Measurements from ENCODE around the gene NOD1. TPM values are rescaled to one million over a fixed set of nuclear protein-coding genes. Genes with fewer than 3 reads are reported as not detected.

The NOD1 gene
- total and polyA plus RNA-seq, 4 experiments from 2014 or later, result 5.3 to 21.3 (median 14.0) TPM

- intact Hi-C loops (cut with micrococcal nuclease), result loop anchor here (1.0 to 5.0 kb wide), 6 partner anchors 25 to 477 kb away; partner anchors contain the start of genes FKBP14 and NOD1
- peaks cover 26 to 32% (median 30%) of the 10 kb centered on the region in 4 donors for H3K4me1 Mint-ChIP-seq
- no peaks in the 10 kb centered on the region for H3K27me3 Mint-ChIP-seq
- no peaks in the 10 kb centered on the region for H3K9me3 Mint-ChIP-seq
- H3K4me3 ChIP-seq (ENCODE audit: low read length in 2 of 2), result peak overlapping the region; percentile 96 to 97
- ChIA-PET POLR2A (ENCODE audit: partially characterized antibody) (interaction anchor here (0.6 to 3.6 kb wide), 3 partner anchors 25 to 127 kb away, joined by 3 to 21 read pairs (median 3); partner anchors contain the start of gene NOD1), CTCF (ENCODE audit: partially characterized antibody) (no interaction called here)
- H3K27ac Mint-ChIP-seq, result peak overlapping the region; percentile 33 to 94 (median 74)
- no peaks in the 10 kb centered on the region for H3K27me3 ChIP-seq (ENCODE audit: insufficient read depth, low read length)
- no peaks in the 10 kb centered on the region for H3K9me3 ChIP-seq (ENCODE audit: control insufficient read depth in 1 of 2, low read length in 2 of 2)
- peak overlapping the region; percentile 72 for H3K27ac ChIP-seq (ENCODE audit: low read depth, low read length)
- peaks cover 26% of the 10 kb centered on the region for H3K4me1 ChIP-seq (ENCODE audit: insufficient read depth, low read length)
- peak overlapping the region; percentile 90 to 96 (median 94) for H3K4me3 Mint-ChIP-seq
- H3K36me3 ChIP-seq (ENCODE audit: insufficient read depth, low read length), result no peaks in the 10 kb centered on the region
- H3K36me3 Mint-ChIP-seq, result peaks cover 9 to 19% of the 10 kb centered on the region in 2 donors
- no peak for DNase-seq
These were observed 25.0 kb upstream of the NOD1 start for GRCh38 chr7:30503274-30504212.

GRCh38 chr7:30502470-30503251, 24.1 kb upstream of the NOD1 start:
- no peak overlapping the region for H3K27ac ChIP-seq (ENCODE audit: low read depth, low read length)
- CTCF ChIA-PET (ENCODE audit: partially characterized antibody), result no interaction called here
- no peak for DNase-seq
- no peaks in the 10 kb centered on the region for H3K27me3 ChIP-seq (ENCODE audit: insufficient read depth, low read length)
- no peaks in the 10 kb centered on the region for H3K9me3 Mint-ChIP-seq
- peaks cover 9 to 21% of the 10 kb centered on the region in 2 donors for H3K36me3 Mint-ChIP-seq
- POLR2A ChIA-PET (ENCODE audit: partially characterized antibody), result interaction anchor here (3.6 kb wide), 1 partner anchor 24 kb away, joined by 21 read pairs; the partner anchor contains the start of gene NOD1
- H3K9me3 ChIP-seq (ENCODE audit: control insufficient read depth in 1 of 2, low read length in 2 of 2), result no peaks in the 10 kb centered on the region
- H3K4me3 Mint-ChIP-seq, result peak overlapping the region in 7 of 8 donors; percentile 0 to 94 (median 3)
- intact Hi-C loops (cut with micrococcal nuclease), result loop anchor here (5.0 kb wide), 1 partner anchor 365 kb away; no protein-coding TSS in a partner anchor
- H3K4me1 ChIP-seq (ENCODE audit: insufficient read depth, low read length), result peaks cover 26% of the 10 kb centered on the region
- no peaks in the 10 kb centered on the region for H3K27me3 Mint-ChIP-seq
- H3K27ac Mint-ChIP-seq, result peak overlapping the region in 2 of 7 donors; percentile 8 to 76
- H3K36me3 ChIP-seq (ENCODE audit: insufficient read depth, low read length), result no peaks in the 10 kb centered on the region
- peaks cover 26 to 32% (median 30%) of the 10 kb centered on the region in 4 donors for H3K4me1 Mint-ChIP-seq
- no peak overlapping the region for H3K4me3 ChIP-seq (ENCODE audit: low read length in 2 of 2)

GRCh38 chr7:30501264-30501663, 22.7 kb upstream of the NOD1 start:
- H3K27ac Mint-ChIP-seq, result no peak overlapping the region
- CTCF ChIA-PET (ENCODE audit: partially characterized antibody), result no interaction called here
- H3K36me3 Mint-ChIP-seq, result peaks cover 19 to 29% of the 10 kb centered on the region in 2 donors
- POLR2A ChIA-PET (ENCODE audit: partially characterized antibody), result no interaction called here
- intact Hi-C loops (cut with micrococcal nuclease), result loop anchor here (5.0 kb wide), 1 partner anchor 364 kb away; no protein-coding TSS in a partner anchor
- Histone ChIP-seq H3K36me3 (ENCODE audit: insufficient read depth, low read length) (peaks cover 6% of the 10 kb centered on the region), H3K4me3 (ENCODE audit: low read length in 2 of 2) (no peak overlapping the region), H3K27me3 (ENCODE audit: insufficient read depth, low read length) (no peaks in the 10 kb centered on the region), H3K27ac (ENCODE audit: low read depth, low read length) (no peak overlapping the region), H3K9me3 (ENCODE audit: control insufficient read depth in 1 of 2, low read length in 2 of 2) (no peaks in the 10 kb centered on the region), H3K4me1 (ENCODE audit: insufficient read depth, low read length) (peaks cover 26% of the 10 kb centered on the region)
- no peaks in the 10 kb centered on the region for H3K9me3 Mint-ChIP-seq
- no peak for DNase-seq
- H3K27me3 Mint-ChIP-seq, result no peaks in the 10 kb centered on the region
- H3K4me1 Mint-ChIP-seq, result peaks cover 24 to 32% (median 30%) of the 10 kb centered on the region in 4 donors
- no peak overlapping the region for H3K4me3 Mint-ChIP-seq

- Histone ChIP-seq H3K9me3 (ENCODE audit: control insufficient read depth in 1 of 2, low read length in 2 of 2) (no peaks in the 10 kb centered on the region), H3K27me3 (ENCODE audit: insufficient read depth, low read length) (no peaks in the 10 kb centered on the region), H3K4me1 (ENCODE audit: insufficient read depth, low read length) (no peaks in the 10 kb centered on the region), H3K27ac (ENCODE audit: low read depth, low read length) (no peak overlapping the region), H3K36me3 (ENCODE audit: insufficient read depth, low read length) (peaks cover 6% of the 10 kb centered on the region), H3K4me3 (ENCODE audit: low read length in 2 of 2) (no peak overlapping the region)
- POLR2A ChIA-PET (ENCODE audit: partially characterized antibody), result no interaction called here
- peaks cover 4 to 24% (median 15%) of the 10 kb centered on the region in 8 donors for H3K9me3 Mint-ChIP-seq
- no peak for DNase-seq
- H3K36me3 Mint-ChIP-seq, result peaks cover 21% of the 10 kb centered on the region in 2 donors
- no peak overlapping the region for H3K27ac Mint-ChIP-seq
- no peaks in the 10 kb centered on the region for H3K4me1 Mint-ChIP-seq
- CTCF ChIA-PET (ENCODE audit: partially characterized antibody), result no interaction called here
- peaks cover 1 to 3% of the 10 kb centered on the region in 2 donors for H3K27me3 Mint-ChIP-seq
- intact Hi-C loops (cut with micrococcal nuclease), result no loop called here
- H3K4me3 Mint-ChIP-seq, result no peak overlapping the region
These were observed 14.6 kb upstream of the NOD1 start for GRCh38 chr7:30493228-30493627.

GRCh38 chr7:30491417-30491816, 12.8 kb upstream of the NOD1 start:
- no peak overlapping the region for H3K27ac Mint-ChIP-seq
- POLR2A ChIA-PET (ENCODE audit: partially characterized antibody), result no interaction called here
- no peaks in the 10 kb centered on the region for H3K4me1 ChIP-seq (ENCODE audit: insufficient read depth, low read length)

GRCh38 chr7:30487371-30487770, 8.8 kb upstream of the NOD1 start:
- H3K9me3 Mint-ChIP-seq, result peaks cover 1 to 17% (median 11%) of the 10 kb centered on the region in 8 donors
- H3K27me3 ChIP-seq (ENCODE audit: insufficient read depth, low read length), result no peaks in the 10 kb centered on the region
- H3K36me3 ChIP-seq (ENCODE audit: insufficient read depth, low read length), result no peaks in the 10 kb centered on the region
- ChIA-PET POLR2A (ENCODE audit: partially characterized antibody) (no interaction called here), CTCF (ENCODE audit: partially characterized antibody) (interaction anchor here (1.2 kb wide), 1 partner anchor 9 kb away, joined by 3 read pairs; no protein-coding TSS in a partner anchor)
- intact Hi-C loops (cut with micrococcal nuclease), result no loop called here
- H3K27ac Mint-ChIP-seq, result no peak overlapping the region
- H3K4me1 ChIP-seq (ENCODE audit: insufficient read depth, low read length), result no peaks in the 10 kb centered on the region
- H3K9me3 ChIP-seq (ENCODE audit: control insufficient read depth in 1 of 2, low read length in 2 of 2), result no peaks in the 10 kb centered on the region
- peaks cover 0 to 4% (median 0%) of the 10 kb centered on the region in 4 donors for H3K4me1 Mint-ChIP-seq
- no peak for DNase-seq
- H3K27ac ChIP-seq (ENCODE audit: low read depth, low read length), result no peak overlapping the region
- no peak overlapping the region for H3K4me3 Mint-ChIP-seq
- peaks cover 1 to 3% of the 10 kb centered on the region in 2 donors for H3K27me3 Mint-ChIP-seq
- H3K4me3 ChIP-seq (ENCODE audit: low read length in 2 of 2), result no peak overlapping the region
- peaks cover 0 to 2% of the 10 kb centered on the region in 2 donors for H3K36me3 Mint-ChIP-seq

More at GRCh38 chr7:30491417-30491816, 12.8 kb upstream of the NOD1 start:
- peaks cover 0 to 4% (median 0%) of the 10 kb centered on the region in 4 donors for H3K4me1 Mint-ChIP-seq
- H3K9me3 Mint-ChIP-seq, result peaks cover 4 to 24% (median 15%) of the 10 kb centered on the region in 8 donors
- no peaks in the 10 kb centered on the region for H3K36me3 ChIP-seq (ENCODE audit: insufficient read depth, low read length)
- H3K27ac ChIP-seq (ENCODE audit: low read depth, low read length), result no peak overlapping the region
- peaks cover 1 to 3% of the 10 kb centered on the region in 2 donors for H3K27me3 Mint-ChIP-seq
- no peaks in the 10 kb centered on the region for H3K27me3 ChIP-seq (ENCODE audit: insufficient read depth, low read length)
- peaks cover 13 to 14% of the 10 kb centered on the region in 2 donors for H3K36me3 Mint-ChIP-seq
- no peak overlapping the region for H3K4me3 Mint-ChIP-seq
- no peaks in the 10 kb centered on the region for H3K9me3 ChIP-seq (ENCODE audit: control insufficient read depth in 1 of 2, low read length in 2 of 2)
- DNase-seq, result no peak
- H3K4me3 ChIP-seq (ENCODE audit: low read length in 2 of 2), result no peak overlapping the region
- intact Hi-C loops (cut with micrococcal nuclease), result no loop called here
- CTCF ChIA-PET (ENCODE audit: partially characterized antibody), result no interaction called here

Measured in CD4-positive, alpha-beta memory T cell (primary cell).